SK-N-MC (cell line): Measurements from ENCODE around the gene KIF1A.

Experiments used
- EZH2 ChIP-seq: fragments of 200-600 bp; sonication (generic); IDR thresholded peaks from one replicate; pipeline ENCODE4 v1.6.1; 2017; ENCODE audit warnings: antibody characterized with exemption
- POLR2AphosphoS5 ChIP-seq: IDR thresholded peaks from 2 replicates; pipeline ENCODE4 v1.6.1; 2012; ENCODE audit warnings: mild to moderate bottlenecking, low read depth, low read length, borderline replicate concordance

DNA sequence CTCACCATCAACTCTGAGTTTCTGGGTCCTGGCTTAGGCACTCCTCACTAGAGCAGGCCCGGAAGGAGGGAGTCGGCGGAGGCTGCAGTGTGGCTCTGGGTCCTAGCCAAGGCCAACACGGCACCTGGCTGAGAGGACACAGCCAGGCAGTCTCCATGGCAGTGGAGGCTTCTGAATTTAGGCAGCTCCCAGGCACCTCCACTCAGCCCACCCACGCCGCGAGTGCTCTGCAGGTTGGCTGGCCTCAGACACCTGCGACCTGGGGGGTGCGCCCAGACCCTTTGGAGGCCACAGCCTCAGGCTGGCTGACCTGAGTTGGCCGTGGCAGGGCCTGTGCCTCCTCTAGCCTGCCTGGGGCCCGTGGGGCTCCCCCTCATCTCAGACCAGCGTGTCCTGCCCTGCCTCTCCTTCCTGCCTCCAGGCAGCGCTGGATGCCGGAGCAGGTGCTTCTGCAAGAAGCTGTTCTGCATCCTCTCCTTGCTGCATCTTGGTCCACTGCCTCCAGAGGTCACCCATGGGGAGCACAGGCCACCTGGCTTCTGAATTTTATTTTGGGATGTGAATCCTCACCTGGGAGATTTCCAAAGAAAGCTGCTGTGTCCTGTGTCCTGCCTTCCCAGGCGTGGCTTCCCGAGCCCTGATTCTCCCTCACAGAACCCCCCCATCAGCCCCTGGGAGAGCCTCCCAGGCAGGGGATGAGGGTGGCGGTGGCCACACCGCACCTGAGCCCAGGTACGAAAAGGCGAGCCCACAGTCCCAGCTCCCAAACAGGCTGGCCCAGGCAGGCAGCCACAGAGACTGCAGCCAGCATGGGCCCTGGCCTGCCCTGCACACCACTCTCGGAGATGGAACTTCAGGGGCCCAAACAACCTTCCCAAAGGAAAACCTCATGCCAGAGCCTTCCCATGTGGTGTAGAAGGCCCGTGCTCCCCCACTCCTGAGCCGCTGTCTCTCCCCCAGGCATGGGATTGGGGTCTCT, 105.0 kb downstream of the KIF1A start:
- no peak for TF ChIP-seq EZH2
- no peak for TF ChIP-seq POLR2AphosphoS5
